ENCODE data around the gene COX6A1.
"Not testable (repeated sequence)": the region's sequence is repeated elsewhere in the genome, so short reads cannot be mapped to it uniquely, and the experiment has no call there.

Gene COX6A1

DNA sequence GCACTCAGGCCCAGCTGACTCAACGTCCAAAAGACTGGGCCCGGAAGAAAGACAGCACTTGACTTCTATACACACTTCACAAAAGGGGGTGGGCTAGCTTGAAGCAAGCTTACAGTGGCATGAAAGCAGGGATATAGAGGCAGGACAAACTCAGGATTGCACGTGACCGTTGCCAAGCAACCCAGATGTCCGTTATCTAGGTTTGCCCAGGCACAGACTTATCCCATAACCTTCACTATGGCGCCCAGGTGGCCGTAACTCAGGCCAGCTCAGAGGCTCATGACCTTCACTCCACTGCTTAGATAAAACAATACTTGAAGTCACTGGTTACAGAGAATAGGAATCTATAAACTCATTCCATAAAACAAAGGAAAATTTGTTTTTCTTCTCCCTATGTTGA lies 49.6 kb downstream of the COX6A1 start:
- DNase-seq; intact Hi-C loops (cut with DNase I): not testable (repeated sequence)

DNA sequence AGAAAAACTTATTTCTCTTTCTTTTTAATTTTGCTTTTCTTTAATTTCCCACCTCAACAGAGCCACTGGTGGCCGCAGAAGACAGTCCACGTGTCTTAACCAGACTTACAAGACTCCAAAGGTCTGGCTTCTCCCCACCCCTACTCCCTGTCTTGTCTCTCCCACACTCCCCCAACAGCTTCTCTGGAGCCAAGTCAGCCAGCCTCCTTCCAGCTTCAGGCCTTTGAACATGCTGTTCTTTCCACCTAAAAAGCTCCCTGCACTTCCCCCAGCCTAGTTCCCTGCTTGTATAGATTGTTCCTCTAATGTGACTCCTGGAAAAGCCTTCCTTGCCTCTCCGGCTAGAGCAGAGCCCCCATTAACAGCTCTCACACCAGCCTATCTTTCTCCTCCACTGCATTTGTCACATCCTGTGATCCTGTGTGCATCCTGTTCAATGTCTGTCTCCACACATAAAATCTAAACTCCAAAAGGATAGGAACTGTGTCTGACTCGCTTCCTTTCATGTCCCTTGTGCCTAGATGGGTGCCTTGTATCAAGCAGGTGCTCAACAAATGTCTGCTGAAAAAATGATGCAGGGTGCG lies 50.2 kb downstream of the COX6A1 start:
- intact Hi-C loops (cut with DNase I): no loop called here
- DNase-seq: peak in 7 of 10 donors; percentile 40 to 89 (median 60)

DNA sequence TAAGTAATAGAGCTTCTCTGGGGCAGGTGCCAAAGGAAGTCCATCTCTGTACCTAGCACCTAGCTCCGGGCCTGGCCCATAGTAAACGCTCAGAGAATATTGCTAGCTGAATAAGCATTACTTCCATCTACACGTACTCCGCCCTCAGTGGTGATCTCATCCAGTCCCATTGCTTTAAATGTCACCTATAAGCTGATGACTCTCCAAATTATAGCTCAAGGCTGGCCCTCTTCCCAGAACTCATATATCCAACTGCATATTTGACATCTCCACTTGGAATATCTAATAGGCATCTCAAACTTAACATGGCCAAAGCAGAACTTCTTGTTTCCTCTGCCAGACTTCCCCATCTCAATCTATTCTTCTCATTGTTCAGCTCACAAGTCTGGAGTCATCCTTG lies 51.1 kb downstream of the COX6A1 start:
- intact Hi-C loops (cut with DNase I): no loop called here
- no peak for DNase-seq

DNA sequence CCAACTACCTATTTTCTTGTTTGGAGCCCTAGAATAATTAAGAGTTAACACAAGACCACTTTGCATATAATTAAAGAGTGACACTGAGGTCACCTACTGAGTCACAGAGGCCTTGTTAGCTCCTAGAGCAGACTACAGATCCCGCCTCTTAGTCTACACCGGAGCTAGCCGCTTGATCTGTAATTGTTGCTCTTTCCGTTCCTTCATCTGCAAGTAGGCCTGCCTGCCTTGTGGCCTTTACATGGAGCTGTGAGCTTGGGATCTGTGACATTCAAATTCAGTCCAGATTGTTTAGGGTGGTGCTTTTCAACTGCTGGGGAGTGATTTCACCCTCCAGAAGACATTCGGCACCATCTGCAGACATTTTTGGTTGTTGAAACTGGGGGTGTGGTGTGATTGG lies 52.4 kb downstream of the COX6A1 start:
- intact Hi-C loops (cut with DNase I): no loop called here
- DNase-seq: no peak

Measured in posterior cingulate gyrus (tissue), 11 donors.